GM13977 (cell line): Measurements from ENCODE around the gene CCDC167.

Source experiments
- DNase-seq: peaks from one replicate; pipeline ENCODE4 v3.0.0; 2012; ENCODE audit warnings: low spot score
- in situ Hi-C: fragments of 300-500 bp; cut with MboI; formaldehyde crosslinking; loops from one replicate; pipeline ENCODE4 v1.12.0; 2022; ENCODE audit warnings: low sequenced_read_pairs, low pct_unique_long_range_greater_than_20kb, mixed read lengths, inconsistent platforms; ENCODE audit not compliant: unreplicated experiment
- TF ChIP-seq, protein P1 (sequence below): IDR thresholded peaks from 2 replicates; pipeline ENCODE4 v1.5.1; 2012; ENCODE audit warnings: mild to moderate bottlenecking, control low read depth; ENCODE audit not compliant: insufficient read depth; ENCODE audit errors: extremely low read depth, missing control alignments

Gene CCDC167

DNA sequence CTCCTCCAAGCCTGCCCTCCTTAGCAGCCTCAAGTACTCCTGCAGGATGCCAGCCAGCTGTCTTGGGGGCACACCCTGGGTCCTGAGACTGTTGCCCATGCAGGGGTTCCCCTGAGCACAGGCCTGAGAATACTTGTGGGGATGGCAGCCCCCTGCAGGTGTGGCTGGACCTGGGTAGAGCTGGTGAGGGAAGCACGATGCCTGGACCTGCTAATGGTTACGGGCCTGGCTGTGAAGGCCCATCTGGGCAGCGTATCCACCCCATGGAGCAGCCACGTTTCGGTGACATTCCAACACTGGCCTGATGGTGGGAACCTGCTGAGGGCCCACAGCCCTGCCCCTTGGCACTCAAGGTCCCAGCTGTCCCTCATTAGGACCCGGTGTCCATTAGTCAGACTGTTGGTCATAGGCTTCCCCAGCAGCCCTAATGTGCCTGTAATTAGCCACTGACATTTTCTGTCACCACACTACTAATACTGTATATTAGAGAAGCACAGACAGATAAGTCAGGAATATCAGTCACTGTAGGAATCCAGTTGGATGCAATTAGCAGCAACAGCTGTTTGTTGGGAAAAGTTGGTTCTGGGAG, 20.3 kb downstream of the CCDC167 start:
- DNase-seq = no peak
- TF ChIP-seq, protein P1, sequence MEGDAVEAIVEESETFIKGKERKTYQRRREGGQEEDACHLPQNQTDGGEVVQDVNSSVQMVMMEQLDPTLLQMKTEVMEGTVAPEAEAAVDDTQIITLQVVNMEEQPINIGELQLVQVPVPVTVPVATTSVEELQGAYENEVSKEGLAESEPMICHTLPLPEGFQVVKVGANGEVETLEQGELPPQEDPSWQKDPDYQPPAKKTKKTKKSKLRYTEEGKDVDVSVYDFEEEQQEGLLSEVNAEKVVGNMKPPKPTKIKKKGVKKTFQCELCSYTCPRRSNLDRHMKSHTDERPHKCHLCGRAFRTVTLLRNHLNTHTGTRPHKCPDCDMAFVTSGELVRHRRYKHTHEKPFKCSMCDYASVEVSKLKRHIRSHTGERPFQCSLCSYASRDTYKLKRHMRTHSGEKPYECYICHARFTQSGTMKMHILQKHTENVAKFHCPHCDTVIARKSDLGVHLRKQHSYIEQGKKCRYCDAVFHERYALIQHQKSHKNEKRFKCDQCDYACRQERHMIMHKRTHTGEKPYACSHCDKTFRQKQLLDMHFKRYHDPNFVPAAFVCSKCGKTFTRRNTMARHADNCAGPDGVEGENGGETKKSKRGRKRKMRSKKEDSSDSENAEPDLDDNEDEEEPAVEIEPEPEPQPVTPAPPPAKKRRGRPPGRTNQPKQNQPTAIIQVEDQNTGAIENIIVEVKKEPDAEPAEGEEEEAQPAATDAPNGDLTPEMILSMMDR = no peak

GRCh38 chr6:37478827-37479226, 20.9 kb downstream of the CCDC167 start:
- in situ Hi-C loops = no loop called here
- TF ChIP-seq, protein P1 = no peak
- no peak for DNase-seq

More for the DNA sequence above, 20.3 kb downstream of the CCDC167 start:
- in situ Hi-C loops = no loop called here

DNA sequence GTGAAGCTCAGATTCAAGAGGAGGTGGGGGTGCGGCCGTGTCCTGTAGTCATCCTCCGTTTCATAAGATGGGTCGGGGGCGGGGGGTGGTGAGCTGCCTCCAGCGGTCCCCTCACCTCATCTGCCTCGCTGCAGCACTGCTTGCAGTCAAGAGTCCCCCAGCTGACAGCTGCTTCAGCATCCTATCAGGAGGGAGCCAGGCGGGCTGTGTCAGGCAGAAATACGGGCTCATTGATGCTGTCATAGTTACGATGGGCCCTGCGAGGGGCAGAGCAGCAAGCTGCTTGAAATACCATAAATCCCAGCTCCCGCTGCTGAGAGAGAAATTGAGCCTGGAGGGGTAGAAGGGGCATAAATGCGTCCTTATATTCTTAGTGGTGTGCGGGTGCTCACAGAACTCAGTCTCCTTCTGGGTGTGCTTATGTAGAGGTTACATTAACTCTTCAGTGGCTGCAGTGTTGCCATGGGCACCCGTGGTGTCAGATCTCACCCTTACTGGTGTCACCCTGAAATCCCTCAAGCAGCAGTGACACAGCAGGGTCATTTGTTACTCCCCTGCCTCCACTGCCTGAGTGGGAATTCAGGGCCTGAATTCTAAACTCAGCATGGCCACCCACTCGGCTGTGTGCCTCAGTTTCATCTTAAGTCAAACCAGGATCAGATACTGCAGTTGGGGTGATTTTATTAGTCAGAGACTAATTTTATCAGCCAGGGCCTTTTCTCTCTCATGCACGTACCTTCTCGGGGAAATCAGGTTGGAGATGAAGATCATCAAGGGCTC, 21.8 kb downstream of the CCDC167 start:
- no peak for DNase-seq
- TF ChIP-seq, protein P1 = no peak
- in situ Hi-C loops = no loop called here

- DNase-seq = no peak
- TF ChIP-seq, protein P1 = no peak
- in situ Hi-C loops = no loop called here
Measured at GRCh38 chr6:37477191-37477590, 22.5 kb downstream of the CCDC167 start.

GRCh38 chr6:37474316-37474715, 25.4 kb downstream of the CCDC167 start:
- no peak for DNase-seq
- TF ChIP-seq, protein P1 = no peak
- in situ Hi-C loops = no loop called here

DNA sequence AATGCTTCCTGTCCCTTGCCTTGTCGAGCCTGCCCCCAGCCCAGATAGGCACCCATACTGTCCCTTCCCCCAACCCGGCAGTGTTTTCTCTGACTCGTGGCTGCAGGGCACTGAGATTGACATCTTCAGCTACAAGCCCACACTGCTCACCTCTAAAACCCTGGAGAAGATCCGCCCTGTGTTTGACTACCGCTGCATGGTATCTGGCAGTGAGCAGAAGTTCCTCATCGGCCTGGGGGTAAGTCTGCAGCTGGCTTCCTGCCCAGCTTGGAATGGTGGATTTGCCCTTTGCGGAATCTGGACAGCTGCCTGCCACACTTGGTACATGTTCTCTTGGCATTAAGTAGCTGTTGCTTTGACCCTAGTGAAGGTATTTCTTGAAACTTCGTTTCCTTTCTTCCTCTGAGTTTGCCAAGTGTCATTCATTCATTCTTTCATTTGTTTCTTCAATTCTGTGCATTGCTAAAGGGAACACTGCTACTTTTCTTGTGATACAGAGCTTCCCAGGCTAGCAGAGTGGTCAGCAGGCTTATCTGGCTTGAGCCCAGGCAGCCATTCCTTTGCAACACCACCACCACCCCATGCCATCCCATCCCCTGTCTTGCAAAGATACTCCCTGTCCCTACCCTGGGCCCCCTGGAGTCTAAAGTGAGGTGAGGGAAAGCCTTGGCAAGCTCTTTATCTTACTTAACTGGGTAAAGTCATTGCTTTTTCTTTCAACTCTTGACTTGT, 26.2 kb downstream of the CCDC167 start:
- in situ Hi-C loops = no loop called here
- TF ChIP-seq, protein P1 = no peak
- DNase-seq = no peak
